WTC11 (cell line): ENCODE measurements around the gene SRGAP1.
"Not testable (repeated sequence)": the region's sequence is repeated elsewhere in the genome, so short reads cannot be mapped to it uniquely, and the experiment has no call there.

ENCODE experiments used
- CBFB ChIP-seq: sonication (generic); formaldehyde crosslinking; IDR thresholded peaks from 2 replicates; pipeline ENCODE4 v1.8.1; 2022; ENCODE audit warnings: mild to moderate bottlenecking, low read depth, missing genetic modification reagents
- CTCF ChIP-seq: fragments of 200-600 bp; IDR thresholded peaks from 2 replicates; pipeline ENCODE4 v1.8.0; 2022; ENCODE audit warnings: antibody characterized with exemption
- ELF4 ChIP-seq: sonication (generic); formaldehyde crosslinking; IDR thresholded peaks from 2 replicates; pipeline ENCODE4 v1.8.1; 2022; ENCODE audit warnings: low read depth, mild to moderate bottlenecking, moderate library complexity, missing genetic modification reagents
- GRHL2 ChIP-seq: fragments of 250-450 bp; sonication (Bioruptor Pico); IDR thresholded peaks from 2 replicates; pipeline ENCODE4 v1.8.0; 2022; ENCODE audit warnings: mild to moderate bottlenecking, moderate library complexity; ENCODE audit not compliant: insufficient replicate concordance, severe bottlenecking
- USF2 ChIP-seq: sonication (generic); formaldehyde crosslinking; IDR thresholded peaks from 2 replicates; pipeline ENCODE4 v1.8.1; 2023; ENCODE audit warnings: mild to moderate bottlenecking, missing genetic modification reagents, moderate library complexity

GRCh38 chr12:64034056-64034455 is 189.6 kb downstream of the SRGAP1 start:
- not testable (repeated sequence) for TF ChIP-seq CTCF; ELF4 (CRISPR knock-in tag); USF2 (CRISPR knock-in tag); CBFB (CRISPR knock-in tag); GRHL2 (CRISPR knock-in tag)
